Karpas-422 (cell line): Measurements from ENCODE around the gene CCL19. TPM values are rescaled to one million over a fixed set of nuclear protein-coding genes. Genes with fewer than 3 reads are reported as not detected.

Experiments
- DNase-seq: peaks from one replicate; pipeline ENCODE4 v3.0.0-alpha.2; 2015
- H2AFZ ChIP-seq: fragments of 200-600 bp; sonication (generic); 2 replicates; pipeline ENCODE4 v1.6.1; 2014; ENCODE audit warnings: antibody characterized with exemption, low read length, mixed read lengths
- H3K27ac ChIP-seq: fragments of 200-600 bp; sonication (generic); 2 replicates; pipeline ENCODE4 v1.5.1; 2014; ENCODE audit warnings: mild to moderate bottlenecking, low read length, moderate library complexity
- H3K27me3 ChIP-seq: fragments of 200-600 bp; sonication (generic); 2 replicates; pipeline ENCODE4 v1.6.1; 2014; ENCODE audit warnings: low read length, mixed read lengths
- H3K36me3 ChIP-seq: fragments of 200-600 bp; sonication (generic); 2 replicates; pipeline ENCODE4 v1.6.1; 2014; ENCODE audit warnings: low read length, mixed read lengths; ENCODE audit not compliant: insufficient read depth
- H3K4me1 ChIP-seq: fragments of 200-600 bp; sonication (generic); 2 replicates; pipeline ENCODE4 v1.6.1; 2014; ENCODE audit warnings: mild to moderate bottlenecking, low read length, mixed read lengths
- H3K4me2 ChIP-seq: fragments of 200-600 bp; sonication (generic); 2 replicates; pipeline ENCODE4 v1.6.1; 2014; ENCODE audit warnings: low read length, low read depth, mild to moderate bottlenecking; ENCODE audit not compliant: poor library complexity, severe bottlenecking
- H3K4me3 ChIP-seq: fragments of 200-600 bp; sonication (generic); 2 replicates; pipeline ENCODE4 v1.5.1; 2014; ENCODE audit warnings: mild to moderate bottlenecking, antibody characterized with exemption, low read length, mixed read lengths
- H3K79me2 ChIP-seq: fragments of 200-600 bp; sonication (generic); 2 replicates; pipeline ENCODE4 v1.6.1; 2014; ENCODE audit warnings: mild to moderate bottlenecking, low read length, mixed read lengths
- H3K9ac ChIP-seq: fragments of 200-600 bp; sonication (generic); 2 replicates; pipeline ENCODE4 v1.6.0; 2014; ENCODE audit warnings: low read length
- H3K9me2 ChIP-seq: fragments of 200-600 bp; sonication (generic), shearing (Covaris generic); replicated peaks from 2 replicates; pipeline ENCODE4 v1.6.0; 2014; ENCODE audit warnings: mild to moderate bottlenecking, low read length, moderate library complexity; ENCODE audit not compliant: insufficient read depth
- H3K9me3 ChIP-seq: fragments of 300-700, 200-600 bp; sonication (generic); 2 replicates; pipeline ENCODE4 v1.6.1; 2014; ENCODE audit warnings: low read length, mixed read lengths
- H4K20me1 ChIP-seq: fragments of 200-600 bp; sonication (generic); 2 replicates; pipeline ENCODE4 v1.6.1; 2014; ENCODE audit warnings: mild to moderate bottlenecking, antibody characterized with exemption, low read length, low read depth; ENCODE audit not compliant: insufficient read depth
- total RNA-seq: library from RNA; depleted of rRNA; stranded (reverse); fragments of >200 nt; shearing (Covaris generic); gene quantifications from 2 replicates; pipeline ENCODE4 v1.2.3, GENCODE V29; 2014; ENCODE audit warnings: low replicate concordance

CCL19 gene
- total RNA-seq, 1 experiment from 2014 or later = not detected

DNA sequence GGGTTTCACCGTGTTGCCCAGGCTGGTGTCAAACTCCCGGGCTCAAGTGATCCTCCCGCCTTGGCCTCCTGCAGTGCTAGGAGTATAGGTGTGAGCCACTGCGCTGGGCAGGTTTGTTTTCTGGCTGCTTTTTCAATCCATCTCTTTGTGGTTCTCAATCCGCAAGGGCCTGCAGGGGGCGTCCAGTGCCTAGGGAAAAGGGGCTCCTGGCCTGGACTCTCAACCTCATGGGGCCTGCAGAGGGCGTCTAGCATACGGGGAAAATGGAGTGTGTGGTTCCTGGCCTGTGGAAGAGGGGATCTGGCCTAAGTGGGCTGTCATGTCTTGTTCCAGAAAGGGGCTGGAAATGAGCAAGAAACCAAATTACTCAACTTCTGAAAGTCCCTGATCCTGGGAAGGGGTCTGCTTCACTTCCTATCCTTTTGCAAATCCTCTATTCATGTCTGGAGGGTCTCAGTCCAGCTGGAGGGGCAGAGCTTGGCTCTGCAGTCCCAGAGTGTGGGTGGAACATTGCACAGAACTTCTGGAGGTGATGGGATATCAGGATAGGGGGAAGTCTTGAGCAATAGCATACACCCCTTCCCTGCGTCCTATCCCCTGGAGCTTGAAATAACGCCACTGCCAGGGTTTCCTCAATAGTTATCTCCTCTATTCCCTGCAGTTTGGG, 15.9 kb downstream of the CCL19 start:
- Histone ChIP-seq H3K9me3 (no peaks in the 10 kb centered on the region), H4K20me1 (no peaks in the 10 kb centered on the region), H2AFZ (no peak overlapping the region), H3K9me2 (no peaks in the 10 kb centered on the region), H3K4me1 (no peaks in the 10 kb centered on the region), H3K27me3 (no peaks in the 10 kb centered on the region), H3K4me2 (no peak overlapping the region), H3K79me2 (no peaks in the 10 kb centered on the region), H3K27ac (no peak overlapping the region), H3K4me3 (no peak overlapping the region), H3K36me3 (no peaks in the 10 kb centered on the region), H3K9ac (no peak overlapping the region)
- peak; percentile 93 for DNase-seq

DNA sequence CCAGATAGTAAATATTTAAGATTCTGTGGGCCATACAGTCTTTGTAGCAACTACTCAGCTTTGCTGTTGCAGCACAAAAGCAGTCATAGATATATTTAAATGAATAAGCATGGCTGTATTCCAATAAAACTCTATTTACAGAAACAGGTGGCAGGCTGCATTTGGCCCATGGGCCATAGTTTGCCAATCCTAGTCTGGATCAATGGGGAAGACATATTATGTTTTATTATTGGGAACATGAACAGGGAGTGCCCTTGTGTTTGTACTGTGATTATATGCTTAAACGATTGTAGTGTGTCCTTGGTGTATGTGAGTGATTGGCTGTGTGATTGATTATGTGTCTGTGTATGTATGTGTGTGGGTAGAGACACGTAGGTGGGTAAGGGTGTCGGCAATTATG, 16.6 kb downstream of the CCL19 start:
- H3K4me3 ChIP-seq = no peak overlapping the region

DNA sequence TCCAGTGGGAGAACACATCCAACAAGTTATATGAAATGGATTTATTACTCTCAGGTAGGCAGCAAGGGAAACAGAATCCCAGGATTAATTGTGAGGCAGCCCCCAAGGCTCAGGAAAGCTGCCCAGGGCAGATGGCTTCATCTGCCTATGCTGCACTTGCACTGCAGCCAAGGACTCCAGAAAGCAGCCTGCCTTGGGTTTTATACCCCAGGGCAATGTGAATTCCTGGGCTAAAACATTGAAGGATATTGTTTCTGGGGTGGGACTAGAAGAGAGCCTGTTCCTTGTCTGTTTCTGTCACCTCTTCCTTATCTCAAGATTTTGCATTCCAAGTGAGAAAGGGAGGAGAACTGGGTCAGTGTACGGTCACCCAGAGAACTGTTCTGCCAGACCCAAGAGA, 19.8 kb downstream of the CCL19 start:
- no peak overlapping the region for H3K9ac ChIP-seq
- DNase-seq = no peak
- H3K4me3 ChIP-seq = no peak overlapping the region
- H3K4me2 ChIP-seq = no peak overlapping the region
- no peak overlapping the region for H3K27ac ChIP-seq
- no peaks in the 10 kb centered on the region for H3K9me2 ChIP-seq
- no peaks in the 10 kb centered on the region for H3K36me3 ChIP-seq
- H3K79me2 ChIP-seq = no peaks in the 10 kb centered on the region
- H3K4me1 ChIP-seq = peaks cover 2% of the 10 kb centered on the region
- no peaks in the 10 kb centered on the region for H4K20me1 ChIP-seq
- H3K9me3 ChIP-seq = no peaks in the 10 kb centered on the region
- no peak overlapping the region for H2AFZ ChIP-seq
- no peaks in the 10 kb centered on the region for H3K27me3 ChIP-seq

More for the DNA sequence above, 16.6 kb downstream of the CCL19 start:
- Histone ChIP-seq H3K36me3 (no peaks in the 10 kb centered on the region), H3K9ac (no peak overlapping the region), H3K79me2 (no peaks in the 10 kb centered on the region), H3K4me1 (no peaks in the 10 kb centered on the region), H2AFZ (no peak overlapping the region), H3K4me2 (no peak overlapping the region), H3K27ac (no peak overlapping the region), H3K9me2 (no peaks in the 10 kb centered on the region), H3K9me3 (no peaks in the 10 kb centered on the region), H3K27me3 (no peaks in the 10 kb centered on the region), H4K20me1 (no peaks in the 10 kb centered on the region)
- DNase-seq = no peak

GRCh38 chr9:34669809-34670562, 21.1 kb downstream of the CCL19 start:
- no peak overlapping the region for H3K4me3 ChIP-seq
- DNase-seq = no peak
- H3K4me2 ChIP-seq = no peak overlapping the region
- H4K20me1 ChIP-seq = no peaks in the 10 kb centered on the region
- H3K9me2 ChIP-seq = no peaks in the 10 kb centered on the region
- no peaks in the 10 kb centered on the region for H3K27me3 ChIP-seq
- H3K9me3 ChIP-seq = no peaks in the 10 kb centered on the region
- H3K27ac ChIP-seq = no peak overlapping the region
- no peaks in the 10 kb centered on the region for H3K79me2 ChIP-seq
- H2AFZ ChIP-seq = no peak overlapping the region
- no peaks in the 10 kb centered on the region for H3K36me3 ChIP-seq
- H3K9ac ChIP-seq = no peak overlapping the region
- H3K4me1 ChIP-seq = peaks cover 10% of the 10 kb centered on the region

DNA sequence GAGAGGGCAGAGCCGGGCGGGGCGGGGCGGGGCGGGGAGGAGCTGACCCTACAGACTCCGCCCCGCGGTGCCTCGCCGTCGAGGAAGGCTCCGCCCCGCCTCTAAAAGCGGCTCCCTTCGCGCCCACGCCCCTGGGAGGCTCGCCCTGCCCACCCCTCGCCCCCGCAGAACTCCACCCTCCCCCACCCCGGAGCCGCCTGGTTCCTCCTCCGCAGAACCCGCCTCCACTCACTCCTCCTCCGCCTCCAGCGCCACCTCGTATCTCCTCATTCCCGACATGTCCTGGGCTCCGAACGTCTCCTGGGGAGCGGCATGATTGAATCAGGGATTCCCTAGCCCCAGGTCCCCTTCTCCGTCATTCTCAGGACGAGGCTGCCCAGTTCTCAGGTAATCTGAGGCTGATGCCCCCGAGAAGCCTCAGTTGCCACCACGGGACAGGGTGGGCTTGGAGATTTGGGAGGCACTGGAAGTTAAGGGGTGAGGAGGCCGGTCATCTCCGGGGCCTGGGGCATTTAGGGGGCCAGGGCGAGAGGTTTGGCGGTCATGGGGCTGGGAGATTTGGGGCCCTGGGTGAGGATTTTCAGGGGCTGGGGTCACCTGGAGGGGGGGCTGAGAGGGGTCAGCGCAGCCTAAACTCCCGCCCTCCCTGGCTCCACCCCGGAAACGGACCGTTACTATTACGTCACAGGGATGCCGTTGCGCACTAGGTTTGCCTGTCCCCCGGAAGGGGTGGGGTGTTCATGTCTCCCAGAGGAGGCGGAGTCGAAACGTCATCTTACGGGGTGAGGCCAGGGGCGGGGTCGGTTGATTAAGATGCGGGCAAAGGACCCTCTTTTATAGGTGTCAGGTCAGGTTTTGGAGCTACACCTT, 25.5 kb downstream of the CCL19 start:
- Histone ChIP-seq H3K4me3 (peak overlapping the region; percentile 92), H3K79me2 (no peaks in the 10 kb centered on the region), H3K4me1 (peaks cover 17% of the 10 kb centered on the region), H3K36me3 (no peaks in the 10 kb centered on the region), H2AFZ (peak overlapping the region; percentile 100), H3K4me2 (peak overlapping the region; percentile 99), H3K9ac (peak overlapping the region; percentile 98), H4K20me1 (no peaks in the 10 kb centered on the region), H3K9me3 (no peaks in the 10 kb centered on the region), H3K27me3 (no peaks in the 10 kb centered on the region), H3K27ac (peak overlapping the region; percentile 80), H3K9me2 (no peaks in the 10 kb centered on the region)
- peak; percentile 98 for DNase-seq

DNA sequence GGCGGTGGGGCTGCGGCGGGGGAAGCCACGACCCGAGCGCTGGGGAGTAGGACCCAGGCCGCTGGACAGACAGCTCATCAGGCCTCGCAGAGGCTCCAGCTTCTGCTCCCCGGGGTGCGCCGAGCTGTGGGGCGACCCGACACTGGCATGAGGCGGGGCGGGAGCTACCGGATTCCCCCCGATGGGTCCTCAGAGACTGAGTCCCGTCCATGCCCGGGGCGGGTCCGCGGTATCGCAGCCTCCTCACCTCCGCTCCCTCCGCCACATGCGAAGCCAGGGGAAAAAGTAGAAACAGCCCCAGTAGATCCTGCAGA, 26.1 kb downstream of the CCL19 start:
- Histone ChIP-seq H3K27ac (no peak overlapping the region), H3K4me2 (peak overlapping the region; percentile 99)

DNA sequence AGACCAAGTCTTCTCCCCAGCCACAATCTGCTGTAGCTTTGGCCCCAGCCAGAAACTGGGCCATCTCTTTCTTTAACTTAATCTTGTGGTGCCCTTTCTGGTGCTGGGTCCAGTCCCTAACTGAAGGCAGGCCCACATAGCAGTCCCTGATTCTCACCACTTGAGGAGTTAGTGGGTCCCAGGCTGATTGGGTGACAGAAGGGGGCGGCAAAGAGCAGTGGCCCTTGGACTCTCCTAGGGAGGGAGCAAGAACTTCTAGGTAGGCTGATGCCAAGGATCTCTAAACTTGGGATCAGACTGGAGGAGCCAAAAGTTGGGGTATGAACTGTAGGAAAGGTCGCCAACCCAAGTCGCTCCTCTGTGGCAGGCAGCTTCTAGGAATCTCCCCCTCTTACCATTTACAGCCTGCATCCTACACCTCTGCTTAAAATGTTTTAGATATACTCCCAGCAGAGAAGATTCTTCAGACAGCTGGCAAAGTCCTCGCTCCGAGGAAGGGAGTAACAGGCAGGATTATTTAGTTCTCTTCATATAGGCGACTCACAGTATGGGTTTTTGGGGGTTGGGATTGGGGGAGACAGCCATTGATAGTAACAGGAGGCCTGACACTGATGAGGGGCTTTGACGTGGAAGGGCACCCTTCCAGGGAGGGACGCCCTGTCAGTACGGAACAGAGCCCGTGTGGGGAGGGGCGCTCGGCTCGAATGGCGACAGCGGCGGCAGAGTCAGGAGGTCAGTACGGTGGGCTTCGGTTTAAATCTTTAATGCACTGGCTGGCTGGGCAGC, 26.6 kb downstream of the CCL19 start:
- Histone ChIP-seq H3K9ac (peak overlapping the region; percentile 73), H3K9me2 (no peaks in the 10 kb centered on the region), H3K4me2 (peak overlapping the region; percentile 99), H3K9me3 (no peaks in the 10 kb centered on the region), H2AFZ (peak overlapping the region; percentile 84), H3K79me2 (no peaks in the 10 kb centered on the region), H3K27ac (peak overlapping the region; percentile 41; the same call in 1 of the 2 replicates), H3K4me1 (peaks cover 17% of the 10 kb centered on the region), H3K36me3 (no peaks in the 10 kb centered on the region), H3K4me3 (peak overlapping the region; percentile 92), H4K20me1 (no peaks in the 10 kb centered on the region), H3K27me3 (no peaks in the 10 kb centered on the region)
- peak; percentile 91 for DNase-seq

More for the DNA sequence above, 26.1 kb downstream of the CCL19 start:
- no peaks in the 10 kb centered on the region for H3K9me2 ChIP-seq
- H3K79me2 ChIP-seq = no peaks in the 10 kb centered on the region
- no peaks in the 10 kb centered on the region for H3K9me3 ChIP-seq
- H3K9ac ChIP-seq = peak overlapping the region; percentile 73
- peaks cover 17% of the 10 kb centered on the region for H3K4me1 ChIP-seq
- peak overlapping the region; percentile 84 for H2AFZ ChIP-seq
- DNase-seq = no peak
- no peaks in the 10 kb centered on the region for H3K27me3 ChIP-seq
- no peaks in the 10 kb centered on the region for H4K20me1 ChIP-seq
- H3K36me3 ChIP-seq = no peaks in the 10 kb centered on the region
- H3K4me3 ChIP-seq = peak overlapping the region; percentile 92
